ENCODE data around the gene FBXO46.

Gene FBXO46, protein sequence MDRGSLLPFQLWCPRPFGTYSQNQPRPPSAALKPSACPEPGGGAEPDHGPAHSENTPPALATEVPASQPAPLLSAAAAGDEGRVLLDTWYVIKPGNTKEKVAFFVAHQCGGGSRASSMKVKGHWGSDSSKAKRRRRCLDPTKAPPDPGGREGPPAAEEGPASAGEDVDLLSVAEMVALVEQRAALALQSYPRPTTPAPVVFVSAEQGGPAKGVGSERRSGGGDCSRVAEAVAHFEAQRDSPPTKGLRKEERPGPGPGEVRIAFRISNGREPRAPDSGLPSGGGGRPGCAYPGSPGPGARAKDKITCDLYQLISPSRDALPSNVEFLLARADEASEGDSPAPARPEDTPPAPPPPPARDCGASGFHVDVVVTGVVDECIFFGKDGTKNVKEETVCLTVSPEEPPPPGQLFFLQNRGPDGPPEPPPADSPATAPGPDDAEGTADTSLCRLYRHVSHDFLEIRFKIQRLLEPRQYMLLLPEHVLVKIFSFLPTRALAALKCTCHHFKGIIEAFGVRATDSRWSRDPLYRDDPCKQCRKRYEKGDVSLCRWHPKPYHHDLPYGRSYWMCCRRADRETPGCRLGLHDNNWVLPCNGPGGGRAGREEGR
- 21.2 to 24.7 reads per million in 2 donors for total RNA-seq

DNA sequence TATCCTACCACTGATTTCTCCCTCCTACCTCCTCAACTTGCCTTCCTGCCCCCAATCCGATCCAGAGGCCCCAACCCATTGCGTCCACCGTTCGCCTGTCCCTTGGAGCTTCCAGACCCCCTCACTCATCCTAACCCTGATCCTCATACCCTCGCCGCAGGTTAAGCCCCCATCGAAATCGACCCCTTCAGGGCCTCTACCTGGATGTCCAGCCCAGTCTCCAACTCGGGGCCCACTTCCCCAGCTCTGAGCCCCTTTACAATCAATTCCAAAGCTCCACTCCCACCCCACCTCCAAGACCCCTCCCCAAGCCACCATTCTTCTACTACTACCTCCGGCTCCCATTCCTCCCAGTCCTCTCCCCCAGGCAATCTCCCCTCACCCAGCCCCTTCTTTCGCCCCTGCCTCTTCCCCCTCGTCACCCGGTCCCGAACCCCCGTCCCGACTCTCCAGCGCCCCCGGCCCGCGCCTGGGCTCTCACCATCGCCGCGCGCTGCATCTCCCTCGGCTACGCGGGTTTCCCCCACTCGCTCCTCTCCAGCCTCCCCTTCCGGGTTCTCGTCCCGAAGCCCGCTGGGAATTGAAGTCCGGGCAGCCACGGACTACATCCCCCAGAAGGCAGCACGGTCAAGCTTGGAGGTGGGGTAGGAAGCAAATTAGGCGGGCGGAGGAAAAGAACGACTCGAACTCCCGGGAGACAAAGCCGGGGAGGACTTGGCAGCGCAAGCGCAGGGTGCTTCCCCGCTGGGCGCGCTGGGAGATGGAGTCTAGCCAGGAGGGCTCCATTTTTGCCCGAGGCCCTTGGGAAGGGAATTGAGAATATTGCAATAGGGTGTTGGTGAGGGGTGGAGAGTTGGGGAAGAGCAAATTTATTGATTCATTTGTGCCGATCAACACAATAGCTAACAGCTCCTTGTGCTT is at the start of gene FBXO46:
FBXO46 (minus strand) TSS at position 529 of the 921 bp plus-strand sequence. CDS start 17,401 bp downstream, outside the sequence.
- peak; percentile 68 for DNase-seq

DNA sequence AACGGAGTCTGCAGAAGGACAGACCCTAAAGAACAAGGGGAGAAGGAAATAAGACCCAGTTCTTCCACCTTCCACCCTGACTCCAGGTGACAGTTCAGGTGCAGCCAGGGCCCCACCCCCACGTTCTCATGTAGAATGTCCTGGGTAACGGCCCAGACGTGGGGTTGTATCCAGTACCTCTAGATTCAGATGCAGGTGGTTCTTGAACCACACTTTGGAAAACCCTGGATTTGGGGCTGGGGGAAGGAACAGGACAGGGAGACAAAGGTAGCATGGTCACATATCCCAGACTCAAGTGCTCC is 49.4 kb upstream of the FBXO46 start:
- DNase-seq, result no peak

DNA sequence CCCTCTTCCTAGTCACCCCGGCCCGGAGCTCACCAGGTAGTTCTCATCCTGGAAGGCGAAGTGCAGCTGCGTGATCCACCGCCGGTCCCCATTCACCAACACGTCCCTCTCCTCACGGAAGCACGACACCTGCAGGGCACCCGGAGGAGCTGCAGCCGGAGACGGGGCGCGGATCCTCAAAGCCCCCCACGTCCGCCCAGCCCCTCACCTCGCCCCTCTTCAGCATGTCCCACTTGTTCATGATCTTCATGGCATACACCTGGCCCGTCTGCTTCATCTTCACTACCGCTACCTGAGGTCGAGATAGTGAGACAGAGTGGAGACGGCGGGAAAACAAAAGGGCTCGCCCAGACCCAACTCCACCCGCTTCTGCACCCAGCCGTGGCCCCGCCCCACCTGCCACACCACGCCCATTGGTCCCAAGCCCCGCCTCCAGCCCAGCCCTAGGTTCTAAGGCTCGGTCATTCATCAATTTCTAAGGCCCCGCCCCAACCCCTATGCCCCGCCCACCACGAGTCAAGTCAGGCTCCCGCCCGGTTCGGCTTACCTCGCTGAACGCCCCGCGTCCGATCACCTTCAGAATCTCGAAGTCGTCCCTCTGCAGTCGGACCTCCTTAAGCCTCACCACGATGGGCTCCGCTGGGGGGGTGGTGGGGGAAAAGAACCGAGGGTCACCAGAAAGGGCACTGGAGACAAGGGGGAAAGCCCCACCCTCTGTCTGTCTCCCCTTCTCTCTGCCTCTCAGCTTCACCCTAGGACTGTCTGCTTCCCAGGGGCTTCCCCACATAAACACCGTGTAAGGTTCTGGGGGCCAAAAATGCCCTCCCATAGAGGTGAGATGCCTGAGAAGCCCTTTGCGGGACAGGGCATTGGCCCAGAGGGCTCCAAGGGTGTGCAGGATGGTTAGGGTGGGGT is 48.8 kb upstream of the FBXO46 start:
- peak; percentile 64 for DNase-seq

DNA sequence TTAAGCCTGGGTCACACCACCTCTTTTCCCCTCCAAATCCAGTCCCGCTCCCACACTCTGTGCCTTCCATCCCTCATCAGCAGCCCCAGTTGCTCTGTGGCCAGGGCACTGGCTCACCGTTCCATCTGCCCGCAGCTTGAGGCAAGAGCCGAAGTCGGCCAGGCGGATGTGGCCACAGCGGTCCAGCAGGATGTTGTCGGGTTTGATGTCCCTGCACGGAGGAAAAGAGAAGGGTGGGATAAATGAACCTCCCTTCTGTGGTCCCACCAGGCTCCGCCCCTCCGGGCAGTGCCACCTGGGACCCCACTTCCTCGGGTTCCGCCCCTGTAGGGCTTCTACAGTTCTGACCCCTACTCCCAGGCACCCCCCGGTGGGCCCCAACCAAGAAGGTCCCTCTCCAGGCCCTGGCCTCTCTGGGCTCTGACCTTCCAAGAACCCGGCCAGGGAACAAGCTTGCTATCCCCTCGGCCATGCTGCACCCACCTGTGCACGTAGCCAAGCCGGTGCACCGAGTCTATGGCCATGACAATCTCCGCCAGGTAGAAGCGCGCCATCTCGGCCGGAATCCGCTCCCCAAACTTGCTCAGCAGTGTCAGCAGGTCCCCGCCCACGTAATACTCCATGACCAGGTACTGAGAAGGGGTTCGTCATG is 47.4 kb upstream of the FBXO46 start:
- no peak for DNase-seq

DNA sequence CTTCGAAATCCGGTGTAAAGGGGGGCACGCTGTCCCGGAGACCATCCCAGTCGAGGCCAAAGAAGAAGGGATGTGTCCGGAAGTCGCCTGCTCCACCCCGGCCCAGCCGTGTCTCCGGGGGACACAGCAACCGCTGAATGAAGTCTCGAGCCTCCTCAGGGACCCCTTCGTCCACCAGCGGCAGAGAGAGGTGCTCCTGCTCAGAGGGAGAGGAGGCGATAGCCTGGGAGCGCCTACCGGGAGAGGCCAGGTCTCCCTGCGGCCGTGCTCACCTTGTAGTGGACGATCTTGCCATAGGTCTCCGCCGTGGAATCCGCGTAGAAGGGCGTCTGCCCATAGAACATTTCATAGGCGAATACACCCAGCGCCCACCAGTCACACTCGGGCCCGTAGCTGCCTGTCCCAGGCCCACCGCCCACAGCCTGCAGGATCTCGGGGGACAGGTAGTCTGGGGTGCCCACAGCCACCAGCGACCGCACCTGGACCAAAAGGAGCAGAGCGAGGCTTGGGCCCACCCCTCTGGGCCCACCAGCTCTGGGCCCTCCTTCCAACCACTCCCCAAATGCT is 46.8 kb upstream of the FBXO46 start:
- DNase-seq, result no peak

DNA sequence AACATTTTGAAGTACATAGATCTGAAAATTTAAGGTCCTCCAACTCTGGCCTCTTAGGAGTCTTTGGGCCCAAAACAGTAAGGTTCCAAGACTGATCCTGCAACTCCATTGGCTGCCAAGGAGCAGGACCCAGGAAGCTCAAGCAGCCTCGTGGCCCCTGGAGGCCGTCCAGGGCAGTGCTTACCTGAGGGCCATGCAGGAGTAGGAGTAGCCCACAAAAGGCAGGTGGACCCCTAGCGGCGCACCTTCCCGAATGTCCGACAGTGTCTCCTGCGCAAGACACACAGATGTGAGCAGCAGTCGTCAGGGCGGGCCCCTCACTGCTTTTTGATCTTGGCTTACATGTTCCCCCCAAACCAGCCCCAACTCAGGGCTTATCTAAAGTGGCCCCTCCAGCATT is 44.1 kb upstream of the FBXO46 start:
- DNase-seq, result no peak

DNA sequence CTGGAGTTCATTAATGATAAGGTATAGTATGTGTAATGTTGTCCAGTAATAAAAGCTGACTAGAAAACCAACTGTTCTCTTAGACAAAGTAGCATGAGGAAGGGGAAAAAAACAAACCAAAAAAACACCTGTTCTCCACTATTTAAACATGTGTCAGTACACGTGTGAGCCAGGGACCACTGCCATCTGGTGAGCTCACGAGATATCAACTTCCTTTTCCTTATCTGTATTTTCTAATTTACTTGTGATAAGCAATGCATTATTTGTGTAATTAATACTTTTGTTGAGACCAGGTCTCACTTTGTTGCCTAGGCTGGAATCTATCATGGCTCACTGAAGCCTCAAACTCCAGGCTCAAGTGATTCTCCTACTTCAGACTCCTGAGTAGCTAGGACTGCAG is 42.7 kb upstream of the FBXO46 start:
- DNase-seq, result no peak

DNA sequence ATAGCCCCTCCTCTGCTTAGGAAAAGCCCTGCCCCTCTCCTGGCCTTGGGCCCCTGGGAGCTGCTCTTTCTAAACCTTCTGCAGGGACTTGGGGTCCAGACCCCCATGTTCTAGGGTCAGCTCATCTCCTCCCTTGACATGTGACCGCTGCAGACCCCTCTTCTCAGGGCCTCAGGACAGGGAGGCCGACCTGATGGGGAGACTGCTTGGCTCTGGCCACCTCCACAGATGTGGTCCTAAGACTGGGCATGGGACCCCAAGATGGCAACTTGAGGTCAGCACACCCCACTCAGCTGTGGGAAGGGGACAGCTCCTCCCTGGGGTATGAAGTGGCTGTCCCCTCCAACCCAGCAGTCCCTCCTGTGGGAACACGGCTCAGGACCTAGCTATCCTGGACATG is 42.2 kb upstream of the FBXO46 start:
- DNase-seq, result no peak

DNA sequence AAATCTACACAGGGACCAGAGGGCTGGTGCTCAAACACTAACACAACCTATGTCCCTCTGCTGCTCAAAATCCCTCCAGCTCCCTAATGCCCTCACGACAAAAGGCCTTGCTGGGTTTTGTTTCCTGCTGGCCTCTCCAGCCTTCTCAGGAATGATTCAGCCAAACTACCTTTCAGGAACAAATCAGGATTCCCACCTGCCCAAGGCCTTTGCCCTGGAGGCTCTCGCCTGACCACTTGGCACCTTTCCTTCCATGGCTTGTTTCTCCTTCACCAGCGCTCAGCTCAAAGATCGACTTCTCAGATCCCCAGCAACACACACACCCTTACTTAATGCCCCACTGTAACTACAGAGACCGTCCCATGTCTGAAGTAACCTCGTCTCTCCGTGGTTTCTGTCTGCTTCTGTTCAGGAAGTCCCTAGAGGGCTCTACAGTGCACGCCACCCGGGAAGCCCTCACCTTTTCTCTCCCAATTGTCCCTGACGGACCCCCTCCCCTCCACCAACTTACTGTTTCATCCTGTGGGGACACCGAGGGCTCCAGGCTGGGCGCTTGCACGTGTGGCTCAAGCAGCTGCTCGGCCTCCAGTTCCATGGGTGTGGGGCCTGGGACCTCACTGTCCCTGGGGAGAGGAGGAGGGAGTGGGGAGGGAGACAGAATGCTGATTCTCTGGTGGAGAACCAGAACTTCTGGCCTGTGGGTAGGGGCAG is 41.6 kb upstream of the FBXO46 start:
- DNase-seq, result no peak

DNA sequence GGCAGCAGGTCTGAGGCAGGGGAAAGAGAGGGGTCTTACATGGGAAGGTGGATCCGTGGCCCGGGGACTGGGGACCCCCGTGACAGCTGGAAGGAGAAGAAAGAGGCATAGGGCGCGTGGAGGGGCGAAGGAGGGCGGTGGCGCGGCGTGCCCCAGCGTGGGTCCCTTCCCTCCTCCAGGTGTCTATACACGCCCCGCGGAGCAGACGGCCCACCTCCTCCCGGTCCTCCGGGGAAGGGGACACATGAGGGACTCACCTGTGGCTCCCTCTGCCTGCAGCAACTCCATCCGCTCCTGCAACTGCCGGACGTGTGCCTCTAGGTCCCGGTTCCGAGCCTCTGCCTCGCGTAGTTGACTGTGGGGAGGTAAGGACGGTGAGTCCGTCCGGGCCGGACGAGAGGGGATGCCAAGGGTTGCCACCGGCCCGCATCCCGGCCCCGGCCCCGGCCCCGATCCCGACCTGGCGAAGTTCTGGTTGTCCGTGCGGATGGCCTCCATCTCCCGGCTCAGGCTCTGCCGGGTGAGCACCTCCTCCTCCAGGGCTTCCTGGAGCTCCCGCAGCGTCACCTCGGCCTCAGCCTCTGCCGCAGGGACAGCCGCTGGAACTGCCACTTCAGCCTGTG is 40.7 kb upstream of the FBXO46 start:
- DNase-seq, result no peak

DNA sequence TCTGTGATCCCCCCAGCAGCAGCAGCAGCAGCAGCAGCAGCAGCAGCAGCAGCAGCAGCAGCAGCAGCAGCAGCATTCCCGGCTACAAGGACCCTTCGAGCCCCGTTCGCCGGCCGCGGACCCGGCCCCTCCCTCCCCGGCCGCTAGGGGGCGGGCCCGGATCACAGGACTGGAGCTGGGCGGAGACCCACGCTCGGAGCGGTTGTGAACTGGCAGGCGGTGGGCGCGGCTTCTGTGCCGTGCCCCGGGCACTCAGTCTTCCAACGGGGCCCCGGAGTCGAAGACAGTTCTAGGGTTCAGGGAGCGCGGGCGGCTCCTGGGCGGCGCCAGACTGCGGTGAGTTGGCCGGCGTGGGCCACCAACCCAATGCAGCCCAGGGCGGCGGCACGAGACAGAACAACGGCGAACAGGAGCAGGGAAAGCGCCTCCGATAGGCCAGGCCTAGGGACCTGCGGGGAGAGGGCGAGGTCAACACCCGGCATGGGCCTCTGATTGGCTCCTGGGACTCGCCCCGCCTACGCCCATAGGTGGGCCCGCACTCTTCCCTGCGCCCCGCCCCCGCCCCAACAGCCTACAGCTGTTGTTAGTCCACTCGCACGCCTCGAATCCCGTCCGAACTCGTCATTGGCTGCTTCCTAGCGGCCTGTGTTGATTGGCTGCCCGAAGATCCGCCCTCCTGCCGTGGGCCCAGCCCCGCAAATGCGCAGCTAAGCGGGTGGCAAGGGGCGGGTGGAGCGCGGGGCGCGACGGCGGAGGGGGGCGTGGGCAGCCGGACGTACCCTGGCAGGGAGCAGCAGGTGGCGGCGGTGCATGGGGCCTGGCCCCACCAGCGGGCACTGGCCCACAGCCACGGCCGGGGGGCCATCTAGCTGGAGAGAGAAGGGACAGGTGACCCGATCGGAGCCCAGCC is 39.8 kb upstream of the FBXO46 start:
- DNase-seq, result peak; percentile 84

DNA sequence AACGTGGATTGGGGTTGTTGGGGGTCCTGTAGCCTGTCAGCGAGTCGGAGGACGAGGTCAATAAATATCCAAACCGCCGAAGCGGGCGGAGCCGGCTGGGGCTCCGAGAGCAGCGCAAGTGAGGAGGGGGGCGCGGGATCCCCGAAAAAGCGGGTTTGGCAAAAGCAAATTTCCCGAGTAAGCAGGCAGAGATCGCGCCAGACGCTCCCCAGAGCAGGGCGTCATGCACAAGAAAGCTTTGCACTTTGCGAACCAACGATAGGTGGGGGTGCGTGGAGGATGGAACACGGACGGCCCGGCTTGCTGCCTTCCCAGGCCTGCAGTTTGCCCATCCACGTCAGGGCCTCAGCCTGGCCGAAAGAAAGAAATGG is 39.1 kb upstream of the FBXO46 start:
- no peak for DNase-seq

DNA sequence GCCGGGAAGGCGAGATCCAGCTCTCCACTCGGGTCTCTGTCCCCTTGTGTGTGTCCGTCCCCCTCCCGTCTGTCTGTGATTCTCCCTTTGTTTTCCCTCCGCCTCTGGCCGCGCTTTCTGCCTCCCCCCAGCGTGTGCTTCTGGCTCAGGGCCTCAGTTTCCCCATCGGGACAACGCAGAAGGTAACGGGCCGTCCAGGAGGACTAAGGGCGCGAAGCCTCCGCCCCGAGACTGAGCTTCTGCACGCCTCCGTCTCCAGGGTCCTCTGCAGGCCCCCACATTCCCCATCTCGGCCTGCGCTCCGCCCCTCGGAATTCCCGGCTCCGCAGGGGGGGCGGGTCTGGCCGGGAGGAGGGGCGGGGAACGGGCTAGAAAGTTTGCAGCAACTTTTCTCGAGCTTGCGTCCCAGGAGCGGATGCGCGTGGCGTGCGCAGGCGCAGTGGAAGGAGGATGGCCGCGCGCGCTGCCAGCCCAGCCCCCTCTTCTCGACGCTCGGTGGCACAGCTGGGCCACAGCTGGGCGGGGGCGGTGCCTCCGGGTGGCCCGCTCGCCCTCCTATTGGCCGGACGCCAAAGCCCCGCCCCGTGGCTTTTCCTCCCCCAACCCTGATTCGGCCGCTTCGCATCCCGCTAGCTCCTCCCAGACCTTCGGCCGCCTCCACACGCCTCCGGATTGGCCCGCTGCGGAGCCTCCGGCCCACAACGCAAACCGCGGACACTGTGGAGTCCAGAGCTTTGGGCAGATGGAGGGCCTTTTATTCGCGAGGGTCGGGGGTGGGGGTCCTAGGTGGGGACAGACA is 38.5 kb upstream of the FBXO46 start, which contains the start of gene SIX5:
SIX5 (minus strand) TSS at position 269 of the 799 bp plus-strand sequence. CDS start 408 bp downstream, outside the sequence.
- peak; percentile 91 for DNase-seq

DNA sequence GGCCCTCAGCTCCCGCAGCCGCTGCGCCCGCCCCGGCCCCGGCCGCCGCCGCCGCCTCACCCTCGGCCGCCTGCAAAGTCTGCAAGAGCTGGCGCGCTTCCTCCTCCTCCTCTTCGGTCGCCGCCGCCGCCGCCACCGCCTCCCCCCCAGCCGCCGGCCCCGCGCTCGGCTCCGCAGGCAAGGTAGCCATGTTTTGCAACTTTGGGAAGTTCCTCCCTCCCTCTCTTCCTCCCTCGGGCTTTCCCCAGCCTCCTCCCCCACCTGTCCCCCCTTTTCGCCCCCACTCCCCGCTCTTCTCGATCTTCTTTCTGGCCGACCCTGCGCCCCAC is 37.9 kb upstream of the FBXO46 start:
- peak; percentile 38 for DNase-seq

DNA sequence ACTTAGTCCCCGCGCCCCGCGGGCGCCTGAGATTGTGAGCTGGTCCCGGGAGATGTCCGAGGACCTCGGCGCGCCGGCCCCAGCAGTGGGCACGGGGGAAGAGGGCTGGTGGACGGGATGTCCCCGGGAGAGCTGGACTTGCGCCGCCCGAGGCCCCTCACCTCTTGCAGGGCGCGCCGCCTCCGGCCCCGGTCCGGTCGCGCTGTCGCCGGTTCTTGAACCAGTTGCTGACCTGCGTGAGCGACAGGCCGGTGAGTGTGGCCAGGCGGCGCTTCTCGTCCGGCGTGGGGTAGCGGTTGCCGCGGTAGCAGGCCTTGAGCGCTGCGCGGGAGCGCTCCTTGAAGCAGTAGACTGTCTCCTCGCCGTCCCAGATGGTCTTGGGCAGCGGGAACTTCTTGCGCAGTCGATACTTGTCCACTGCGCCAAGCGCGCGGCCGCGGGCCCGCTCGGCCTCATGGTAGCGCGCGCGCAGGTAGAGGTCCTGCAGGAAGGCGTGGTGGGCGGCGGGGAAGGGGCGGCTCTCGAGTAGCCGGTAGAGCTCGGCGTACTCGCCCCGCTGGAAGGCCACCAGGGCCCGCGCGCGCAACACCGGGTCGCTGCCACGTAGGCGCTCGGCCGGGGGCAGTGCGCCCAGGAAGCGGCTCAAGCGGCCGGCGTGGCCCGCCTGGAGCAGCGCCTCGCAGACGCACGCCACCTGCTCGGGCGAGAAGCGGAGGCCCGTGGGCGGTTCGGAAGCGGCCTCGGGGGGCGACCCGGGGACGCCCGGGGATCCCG is 37.4 kb upstream of the FBXO46 start:
- DNase-seq, result no peak

DNA sequence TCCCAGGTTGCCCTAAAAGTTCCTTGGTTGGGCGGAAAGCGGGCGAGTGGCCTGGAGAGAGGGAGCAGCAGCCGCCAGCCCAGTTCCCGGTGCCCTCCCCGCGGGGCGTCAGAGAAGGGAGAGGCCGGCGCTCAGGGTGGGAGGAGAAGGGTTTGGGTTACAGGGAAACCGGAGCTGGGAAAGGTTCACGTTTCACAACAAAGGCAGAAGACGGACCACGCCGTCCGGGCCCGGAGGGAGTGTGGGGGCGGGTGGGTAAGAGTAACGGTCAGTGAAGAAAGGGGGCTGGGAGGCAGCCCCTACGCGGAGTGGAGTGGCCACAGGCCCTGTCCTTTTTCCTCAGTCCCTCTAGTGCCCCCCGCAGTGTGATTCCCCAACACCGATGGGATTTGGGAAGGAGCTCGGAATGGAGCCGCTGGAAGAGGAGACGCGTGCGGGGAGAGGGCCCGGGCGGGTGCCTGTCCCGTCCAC is 36.7 kb upstream of the FBXO46 start:
- DNase-seq, result no peak

DNA sequence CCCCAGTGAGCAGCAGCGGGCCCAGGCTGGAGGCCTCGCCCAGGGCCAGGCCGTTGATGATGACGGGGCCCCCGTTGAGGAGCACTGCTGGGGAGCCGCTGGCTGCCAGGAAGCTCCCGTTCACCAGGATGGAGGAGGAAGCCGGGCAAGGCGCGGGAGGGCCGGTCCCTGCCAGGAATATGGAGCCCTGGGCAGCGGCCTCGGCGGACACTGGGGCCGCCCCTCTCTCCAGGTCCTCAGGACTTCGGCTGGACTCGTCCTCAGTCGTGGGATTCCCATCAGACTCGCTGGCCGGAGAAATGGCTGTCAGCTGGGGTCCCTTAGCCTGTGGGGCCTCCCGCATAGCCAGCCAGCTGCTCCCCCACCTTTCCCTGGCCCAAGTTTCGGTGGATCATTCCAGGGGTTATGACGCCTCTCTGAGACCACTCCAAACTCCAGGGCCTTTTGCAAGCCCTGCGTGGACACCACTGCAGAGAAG is 36.2 kb upstream of the FBXO46 start:
- no peak for DNase-seq

Measured in activated gamma-delta T cell (primary cell).